Myocyte (in vitro differentiated cells): ENCODE measurements around the gene CCDC12. TPM values are rescaled to one million over a fixed set of nuclear protein-coding genes. Genes with fewer than 3 reads are reported as not detected.

ENCODE experiments used
- DNase-seq: peaks from one replicate; pipeline ENCODE4 v3.0.0-alpha.2; 2012; ENCODE audit warnings: low read depth
- total RNA-seq: library from RNA; depleted of rRNA; stranded (reverse); fragments of >200 nt; gene quantifications from 2 replicates; pipeline ENCODE4 v1.2.3, GENCODE V29; 2014

Gene CCDC12
- total RNA-seq, 1 donor from 2014 or later = 22.6 TPM

DNA sequence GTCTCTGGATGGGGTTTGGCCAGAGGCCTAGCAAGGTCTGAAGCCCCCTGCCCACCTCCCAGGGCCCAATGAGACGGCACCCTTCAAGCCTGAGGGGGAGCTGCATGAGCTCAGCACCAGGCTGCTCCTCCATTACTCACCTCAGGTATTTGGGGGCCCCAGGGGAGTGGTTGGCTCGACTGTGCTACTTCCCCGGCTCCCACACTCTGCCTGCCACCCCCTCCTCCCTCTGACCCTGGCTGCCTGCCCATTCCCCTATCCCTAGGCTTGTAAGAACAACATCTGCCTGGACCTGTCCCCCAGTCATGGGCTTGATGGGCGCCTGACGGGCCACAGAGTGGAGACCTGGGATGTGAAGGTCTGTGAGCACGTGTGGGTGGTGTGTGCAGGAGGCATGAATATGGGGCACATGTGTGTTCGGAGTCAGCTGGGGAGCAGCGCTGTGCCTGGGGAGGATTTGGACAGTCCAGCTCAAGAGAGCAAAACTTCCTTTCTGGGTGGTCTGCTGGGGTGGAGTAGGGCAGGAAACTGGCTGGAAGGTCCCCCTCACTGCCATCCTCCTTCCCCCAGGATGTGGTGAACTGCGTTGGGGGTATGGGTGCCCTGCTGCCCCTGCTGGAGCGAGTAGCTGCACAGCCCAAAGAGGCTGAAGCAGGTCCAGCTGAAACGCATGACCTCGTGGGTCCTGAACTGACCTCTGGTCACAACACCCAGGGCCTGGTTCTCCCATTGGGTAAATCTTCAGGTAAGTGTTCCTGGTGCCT, 20.3 kb upstream of the CCDC12 start:
- DNase-seq = no peak

GRCh38 chr3:46995901-46996562, 19.5 kb upstream of the CCDC12 start:
- DNase-seq = no peak

GRCh38 chr3:46994801-46995731, 18.5 kb upstream of the CCDC12 start:
- peak; percentile 80 for DNase-seq

DNA sequence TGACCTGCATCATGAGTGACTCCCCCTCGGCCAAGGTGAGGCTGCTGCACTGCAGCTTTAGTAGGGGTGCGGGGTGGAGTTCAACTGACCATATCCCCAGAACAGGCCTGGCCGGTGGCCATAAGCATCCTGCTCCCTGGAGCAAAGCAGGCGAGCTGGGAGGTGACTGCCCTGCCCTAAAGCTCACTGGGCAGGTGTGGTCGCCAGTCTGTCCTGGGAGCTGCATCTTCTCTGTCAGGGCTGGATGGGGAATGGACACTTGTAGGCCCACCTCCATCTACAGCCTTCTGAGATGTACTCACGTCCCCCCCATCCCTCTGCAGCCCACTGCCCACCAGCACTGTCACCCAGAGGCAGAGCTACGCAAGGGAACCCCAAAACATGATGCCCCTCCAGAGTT, 17.4 kb upstream of the CCDC12 start:
- DNase-seq = no peak

GRCh38 chr3:46993292-46993691, 16.7 kb upstream of the CCDC12 start:
- no peak for DNase-seq

GRCh38 chr3:46992231-46992630, 15.7 kb upstream of the CCDC12 start:
- no peak for DNase-seq

GRCh38 chr3:46991406-46992165, 15.0 kb upstream of the CCDC12 start:
- no peak for DNase-seq

DNA sequence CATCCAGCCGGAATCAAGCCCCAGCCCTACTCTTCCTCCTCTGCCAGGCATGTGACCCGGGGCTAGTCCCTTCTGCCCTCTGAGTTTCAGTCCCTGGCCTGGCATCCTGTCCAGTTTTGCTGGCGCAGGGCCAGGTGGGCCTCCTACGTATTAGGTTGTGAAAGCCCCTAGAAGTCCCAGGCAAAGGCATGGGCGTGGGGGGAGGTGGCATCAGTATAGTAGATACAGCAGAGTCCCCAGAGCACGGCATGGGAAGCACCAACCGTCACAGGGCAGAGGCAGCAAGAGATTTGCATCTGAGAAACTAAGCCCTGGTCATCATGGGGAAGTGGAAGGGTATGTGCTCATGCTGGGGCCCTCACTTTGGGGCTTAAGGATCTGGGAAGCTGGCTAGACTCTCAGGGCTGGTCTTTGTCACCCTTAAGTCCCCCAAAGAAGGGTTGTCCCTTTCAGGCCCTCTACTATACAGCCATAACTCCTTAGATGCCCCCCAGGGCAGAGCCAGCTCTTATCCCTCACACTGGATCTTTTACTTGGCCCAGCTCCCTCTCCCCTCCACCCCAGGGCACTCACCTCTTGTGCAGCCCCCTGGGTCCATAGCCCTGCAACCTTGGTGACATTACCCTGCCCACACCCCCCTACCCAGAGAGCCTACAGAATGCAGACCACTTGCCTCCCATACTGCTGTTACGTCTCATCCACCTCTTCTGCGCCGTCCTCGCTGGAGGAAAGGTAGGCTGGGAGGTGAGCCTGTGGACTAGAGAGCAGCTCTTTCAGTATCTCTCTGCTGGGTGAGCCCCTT, 14.2 kb upstream of the CCDC12 start:
- DNase-seq = no peak

- DNase-seq = no peak
These were observed 12.7 kb upstream of the CCDC12 start for GRCh38 chr3:46989146-46989810.

DNA sequence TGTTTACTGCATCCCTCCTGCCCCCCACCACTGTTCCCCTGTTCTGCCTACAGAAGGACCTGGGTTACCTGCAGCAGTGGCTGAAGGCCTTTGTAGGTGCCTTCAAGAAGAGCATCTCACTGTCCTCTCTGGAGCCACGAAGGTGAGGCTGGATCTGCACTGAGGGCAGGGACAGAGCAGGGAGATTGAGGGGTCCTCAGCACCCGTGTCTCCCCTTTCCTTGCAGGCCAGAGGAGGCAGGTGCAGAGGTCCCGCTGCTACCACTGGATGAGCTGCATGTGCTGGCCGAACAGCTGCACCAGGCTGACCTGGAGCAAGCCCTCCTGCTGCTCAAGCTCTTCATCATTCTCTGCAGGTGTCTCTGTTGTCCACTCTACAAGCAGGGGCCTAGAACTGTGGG, 12.1 kb upstream of the CCDC12 start:
- DNase-seq = no peak

GRCh38 chr3:46987743-46988401, 11.3 kb upstream of the CCDC12 start:
- no peak for DNase-seq

DNA sequence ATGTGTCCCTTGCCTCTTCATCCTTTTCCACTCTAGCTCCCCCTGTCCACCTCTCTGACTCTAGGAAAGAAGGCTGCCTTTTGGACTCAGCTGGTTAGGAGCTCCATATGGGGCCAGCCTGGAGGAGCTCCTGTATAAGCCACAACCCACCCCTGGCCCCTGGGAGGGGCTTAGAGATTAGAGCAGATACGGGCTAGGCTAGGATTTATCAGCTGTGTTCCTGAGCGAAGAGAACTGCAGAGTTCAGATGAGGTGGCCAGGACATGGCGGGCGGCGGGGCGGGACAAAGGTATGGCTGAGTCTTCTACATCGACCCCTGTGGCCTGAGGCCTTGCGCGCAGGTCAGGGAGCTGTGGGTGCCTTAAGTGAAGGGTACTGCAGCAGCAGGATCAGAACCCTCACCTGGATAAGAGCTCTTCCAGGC, 10.8 kb upstream of the CCDC12 start:
- DNase-seq = no peak

- DNase-seq = no peak
These were observed 10.3 kb upstream of the CCDC12 start for GRCh38 chr3:46986782-46987310.

DNA sequence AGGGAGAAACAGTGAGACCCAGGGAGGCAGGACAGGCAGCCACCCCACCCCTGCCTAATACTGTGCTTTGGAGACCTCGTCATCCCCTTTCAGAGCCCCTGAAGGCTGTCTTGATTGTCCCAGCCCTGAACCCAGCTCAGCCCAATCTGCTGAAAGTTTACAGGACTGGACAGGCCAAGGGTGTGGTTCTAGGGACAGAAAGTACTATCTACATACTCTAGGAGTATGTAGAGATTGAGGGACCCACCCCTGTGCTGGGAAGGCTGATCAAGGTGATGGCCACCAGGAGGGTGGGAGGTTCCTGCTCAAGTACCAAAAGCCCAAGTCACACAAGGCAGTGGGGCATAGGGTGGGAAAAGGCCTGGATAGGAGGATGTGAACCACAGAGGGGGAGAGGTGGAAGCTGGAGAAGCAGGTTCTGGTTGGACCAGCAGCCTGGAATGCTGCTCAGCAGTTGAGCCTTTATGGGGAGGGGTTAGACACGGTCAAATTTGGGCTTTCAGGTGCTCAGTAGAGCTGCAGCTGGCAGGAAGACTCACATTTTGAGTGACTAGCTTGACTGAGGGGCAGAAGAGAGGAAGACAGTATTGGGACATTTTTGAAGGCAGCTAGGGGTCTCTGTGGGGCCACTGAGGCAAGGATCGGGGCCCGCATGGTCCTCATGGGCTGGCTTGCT, 9.6 kb upstream of the CCDC12 start:
- DNase-seq = no peak

- DNase-seq = no peak
These were observed 9.0 kb upstream of the CCDC12 start for GRCh38 chr3:46985588-46985987.

- no peak for DNase-seq
These were observed 8.3 kb upstream of the CCDC12 start for GRCh38 chr3:46984591-46985459.

GRCh38 chr3:46982546-46982945, 6.0 kb upstream of the CCDC12 start:
- no peak for DNase-seq
